NCI-H1092 (cell line): ENCODE results near the gene ZNF407.
"Not testable (repeated sequence)": the region's sequence is repeated elsewhere in the genome, so short reads cannot be mapped to it uniquely, and the experiment has no call there.

ENCODE experiments used
- DNase-seq: peaks from one replicate; lab custom pipeline; 2025; lab: John Stamatoyannopoulos, UW

Gene ZNF407

DNA sequence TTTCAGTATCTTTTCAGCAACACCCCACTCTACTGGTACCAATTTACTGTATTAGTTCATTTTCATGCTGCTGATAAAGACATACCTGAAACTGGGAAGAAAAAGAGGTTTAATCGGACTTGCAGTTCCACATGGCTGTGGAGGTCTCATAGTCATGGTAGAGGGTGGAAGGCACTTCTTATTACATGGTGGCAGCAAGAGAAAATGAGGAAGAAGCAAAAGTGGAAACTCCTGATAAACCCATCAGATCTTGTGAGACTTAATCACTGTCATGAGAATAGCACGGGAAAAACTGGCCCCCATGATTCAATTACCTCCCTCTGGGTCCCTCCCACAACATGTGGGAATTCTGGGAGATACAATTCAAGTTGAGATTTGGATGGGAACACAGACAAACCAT, 374.1 kb downstream of the ZNF407 start:
- DNase-seq, result not testable (repeated sequence)

DNA sequence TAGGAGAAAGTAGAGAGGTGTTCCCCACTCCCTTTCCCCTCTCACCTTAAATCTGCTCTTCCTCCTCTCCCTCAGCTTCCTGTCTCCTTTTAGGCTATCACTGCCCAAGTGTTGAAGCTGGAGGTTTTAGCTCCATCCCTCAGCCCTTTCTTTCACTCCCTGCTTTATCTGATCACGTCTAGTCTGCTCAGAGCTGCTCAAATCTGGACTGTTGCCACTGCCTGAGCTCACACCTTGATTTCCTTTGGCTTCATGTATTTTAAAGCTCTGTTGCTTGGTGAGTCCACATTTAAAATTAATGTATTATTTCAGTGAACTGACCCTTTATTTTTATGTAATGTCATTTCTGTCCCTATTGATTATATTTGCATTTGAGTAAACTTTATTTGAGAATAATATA, 374.7 kb downstream of the ZNF407 start:
- DNase-seq, result no peak

DNA sequence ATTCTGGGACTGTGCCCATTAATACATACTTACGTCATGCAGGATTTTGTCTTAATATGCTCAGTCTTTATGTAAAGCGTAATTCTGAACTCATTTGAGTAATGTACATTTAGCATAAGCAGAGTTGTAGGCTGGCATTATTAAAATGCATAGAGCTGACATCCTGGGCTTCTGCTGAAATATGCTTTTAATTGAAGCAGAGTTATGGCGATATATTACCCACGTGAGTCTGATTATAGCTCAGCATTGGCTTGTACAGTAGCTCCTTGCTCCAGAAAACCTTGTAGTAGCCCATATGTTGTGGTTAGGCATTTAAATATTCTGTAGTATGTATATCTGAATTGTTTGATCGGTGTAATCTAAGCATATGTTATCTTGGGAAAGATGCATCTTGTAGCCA, 377.3 kb downstream of the ZNF407 start:
- no peak for DNase-seq

DNA sequence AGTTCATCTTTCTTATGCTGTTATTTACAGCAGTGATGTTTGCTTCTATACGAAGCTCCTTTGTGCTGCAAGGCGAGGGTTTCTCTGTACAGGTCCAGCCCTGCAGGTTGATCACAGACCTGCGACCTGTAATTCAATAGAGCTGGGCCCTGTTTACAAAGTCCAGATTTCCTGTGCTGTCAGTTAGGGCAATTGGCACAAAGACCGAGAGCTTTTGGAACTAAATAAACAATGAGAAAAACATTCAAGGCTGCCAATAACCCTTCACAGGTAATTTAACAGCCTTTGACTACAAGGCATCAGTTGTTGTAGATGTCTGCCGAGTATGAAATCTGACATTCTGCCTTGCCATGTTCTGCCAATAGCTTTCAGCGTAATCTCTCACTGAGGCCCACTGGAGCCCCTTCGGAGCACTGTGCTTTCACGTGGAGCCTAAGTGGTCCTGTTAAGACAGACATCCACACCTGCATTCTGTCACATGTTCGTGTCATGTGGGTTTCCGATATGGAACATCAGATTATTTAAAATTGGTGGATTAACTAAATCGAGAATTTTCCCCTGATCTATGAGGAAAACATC, 378.8 kb downstream of the ZNF407 start:
- DNase-seq, result peak; percentile 98

DNA sequence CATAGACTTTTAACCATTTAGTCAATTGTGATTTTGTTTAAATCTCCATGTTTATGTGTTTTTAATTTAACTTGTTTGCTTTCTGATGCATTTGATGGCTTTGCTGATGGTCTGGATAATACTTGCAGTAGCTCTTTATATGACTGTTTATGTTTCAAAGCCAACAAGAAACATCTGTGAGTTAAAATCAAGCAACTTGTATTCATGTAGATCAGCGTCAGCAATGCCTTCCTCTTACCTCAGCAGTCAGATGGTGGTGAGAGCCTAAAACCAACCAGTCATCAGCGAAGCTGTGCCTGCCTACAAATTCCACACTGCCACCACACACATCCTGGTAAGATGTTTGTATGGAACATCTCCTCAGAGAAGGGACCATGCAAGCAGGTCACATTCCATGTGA, 379.4 kb downstream of the ZNF407 start:
- no peak for DNase-seq

DNA sequence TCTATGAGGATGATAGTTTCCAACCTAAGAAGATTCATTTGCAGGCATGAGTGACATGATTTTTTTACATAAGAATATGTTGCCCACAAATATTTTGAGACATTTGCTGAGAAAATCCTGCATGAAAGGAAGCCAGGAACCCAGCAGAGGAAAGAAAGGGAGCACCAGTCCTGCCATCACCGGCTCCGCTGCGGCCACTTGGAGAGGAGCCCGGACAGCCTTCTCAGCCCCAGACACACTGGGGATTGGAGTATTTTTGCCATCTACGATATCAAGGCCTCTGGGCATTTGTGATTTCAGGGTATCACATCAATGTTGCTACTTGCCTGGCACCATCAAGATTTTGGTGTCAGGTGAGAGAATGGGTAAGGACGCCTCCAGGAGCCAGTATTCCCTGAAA, 383.0 kb downstream of the ZNF407 start:
- no peak for DNase-seq

DNA sequence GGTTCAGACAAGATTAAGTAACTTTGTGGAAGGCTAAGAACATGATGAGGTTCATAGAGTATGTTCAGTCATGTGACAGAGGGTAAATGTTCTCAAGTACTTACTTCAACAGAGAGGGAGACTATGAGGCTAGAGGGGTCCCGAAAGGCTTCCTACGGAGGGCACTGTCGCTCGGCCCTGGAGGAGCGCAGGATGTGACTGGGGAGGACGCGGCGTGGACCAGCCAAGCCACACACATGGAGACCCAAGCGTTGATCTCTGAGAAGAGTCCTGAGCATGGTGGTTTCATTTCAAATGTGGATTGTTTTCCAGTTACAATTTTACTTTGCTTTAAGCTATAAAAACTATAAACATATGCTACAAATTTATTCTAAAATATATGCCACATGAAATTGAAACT, 383.8 kb downstream of the ZNF407 start:
- no peak for DNase-seq

DNA sequence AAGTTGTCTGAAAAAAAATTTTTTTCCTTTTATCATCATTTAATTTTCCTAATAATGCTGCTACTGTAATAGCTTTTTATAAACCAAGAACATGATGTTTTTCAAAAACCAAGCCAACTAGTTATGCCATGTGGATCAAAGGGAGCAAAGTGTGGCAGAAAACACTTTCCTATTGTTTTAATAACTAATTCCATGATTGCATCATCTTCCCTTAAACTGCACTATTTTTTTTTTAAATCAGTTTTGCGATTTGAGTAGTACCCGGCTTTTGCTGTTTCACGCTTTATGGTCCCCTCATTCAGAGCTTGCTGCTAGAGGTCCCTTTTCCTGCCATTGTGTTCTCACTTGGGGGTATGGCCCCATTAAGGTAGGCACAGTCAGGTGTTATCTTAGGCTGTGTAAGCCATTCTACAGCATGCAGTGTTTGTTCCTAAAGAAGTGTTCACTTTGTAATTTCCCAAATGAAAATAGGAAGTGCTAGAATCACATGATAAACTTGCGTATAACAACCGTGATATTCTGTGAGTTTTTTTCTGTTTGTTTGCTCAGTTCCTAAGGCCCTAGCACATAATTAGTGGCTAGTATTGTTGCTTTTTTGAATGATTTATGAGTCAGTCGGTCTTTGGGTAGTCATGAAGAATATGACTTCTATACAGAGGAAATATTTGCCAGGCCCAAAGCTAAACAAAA, 385.4 kb downstream of the ZNF407 start:
- no peak for DNase-seq

DNA sequence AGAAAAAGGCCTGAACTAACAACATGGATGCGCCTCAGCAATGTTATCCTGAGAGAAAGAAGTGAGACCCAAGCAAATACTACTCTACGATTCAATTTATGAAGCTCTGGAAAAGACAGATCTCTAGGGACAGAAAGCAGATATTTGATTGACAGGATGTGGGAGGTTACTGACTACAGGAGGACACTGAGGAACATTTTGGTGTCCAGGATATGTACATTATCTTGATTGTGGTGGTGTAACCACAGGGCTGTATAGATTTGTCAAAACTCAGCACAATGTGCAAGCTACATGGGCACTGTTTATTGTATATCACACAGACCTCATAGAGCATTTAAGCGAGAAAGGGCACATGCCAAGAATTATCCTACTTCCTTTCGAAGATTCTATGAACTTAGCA, 391.5 kb downstream of the ZNF407 start:
- no peak for DNase-seq

DNA sequence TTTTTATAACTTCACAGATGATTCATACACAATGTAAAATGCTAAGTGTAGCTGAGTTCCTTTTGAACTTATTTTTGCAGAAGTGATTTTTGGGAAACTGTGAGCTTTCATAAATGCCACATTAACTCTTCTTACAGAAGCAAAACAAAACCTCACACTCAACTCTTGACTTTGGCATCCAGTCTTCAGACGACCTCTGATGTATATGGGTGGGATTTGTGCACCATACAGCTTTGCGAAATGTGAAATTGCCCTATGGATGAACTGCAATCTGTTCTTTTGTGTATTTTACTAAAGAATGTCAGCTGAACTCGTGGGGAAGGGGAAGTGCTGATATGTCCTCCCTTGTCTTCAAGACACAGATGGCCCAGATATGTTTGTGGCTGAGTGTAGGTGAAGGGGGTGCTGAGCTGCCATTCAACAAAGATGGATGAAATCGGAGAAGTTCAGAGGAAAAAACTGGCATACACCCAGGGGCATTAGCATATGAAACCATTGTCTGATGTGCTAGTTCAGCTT, 393.0 kb downstream of the ZNF407 start:
- peak; percentile 64 for DNase-seq

DNA sequence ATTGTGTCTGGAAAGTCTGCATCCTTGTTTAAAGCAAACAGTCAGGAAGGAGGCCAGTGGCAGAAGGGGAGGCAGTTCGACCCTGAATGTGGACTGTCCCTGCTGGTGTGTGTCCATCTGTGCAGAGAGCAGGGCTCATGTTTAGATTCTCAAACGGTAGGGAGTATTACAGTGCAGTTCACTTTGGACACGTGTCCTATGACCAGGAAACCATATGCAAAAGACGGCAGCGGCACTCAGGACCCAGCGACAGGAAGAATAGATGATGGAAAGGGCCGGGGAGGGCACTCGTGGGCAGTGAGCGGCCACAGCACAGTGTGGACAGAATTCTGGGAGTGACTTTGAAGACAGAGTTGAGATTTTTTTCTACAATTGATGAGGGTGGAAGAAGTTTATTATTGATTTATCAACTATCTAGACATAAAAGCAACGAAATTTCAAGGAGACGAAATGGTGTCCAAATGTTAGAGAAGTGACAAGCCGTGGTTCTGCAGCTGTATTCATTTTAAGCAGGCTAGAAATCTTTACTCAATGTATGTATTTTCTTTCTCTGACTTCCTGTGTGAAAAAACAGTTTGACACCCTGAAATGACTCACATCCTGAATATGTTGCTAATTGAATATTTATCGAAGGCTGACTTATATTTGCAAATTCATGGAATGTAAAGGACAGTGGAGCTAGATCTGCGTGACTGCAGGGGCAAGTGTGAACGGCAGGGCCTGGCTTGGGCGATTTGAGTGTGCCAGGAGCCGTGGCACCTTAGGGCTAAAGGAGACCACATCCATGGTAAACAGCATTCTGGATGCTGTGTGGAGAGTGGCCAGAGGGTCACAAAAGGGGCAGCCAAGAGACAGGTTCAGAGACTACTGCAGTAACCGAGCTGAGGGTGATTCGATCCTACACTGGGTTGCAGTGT, 397.1 kb downstream of the ZNF407 start:
- peak; percentile 79 for DNase-seq

DNA sequence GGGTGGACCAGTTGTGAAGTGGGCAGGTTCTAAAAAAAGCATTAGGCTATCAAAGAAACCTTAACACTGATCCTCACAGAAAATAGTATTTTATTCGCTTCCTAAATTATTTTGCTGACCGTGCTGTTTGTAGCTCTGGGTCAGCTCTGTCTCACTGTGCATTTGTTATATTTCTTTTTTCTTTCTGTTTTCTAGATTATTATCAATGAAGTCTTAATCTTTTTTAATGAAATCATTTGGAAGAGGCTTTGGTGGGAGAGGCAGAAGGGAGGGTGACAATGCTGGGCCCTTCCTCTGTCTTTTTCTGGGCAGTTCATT, 397.7 kb downstream of the ZNF407 start:
- no peak for DNase-seq

DNA sequence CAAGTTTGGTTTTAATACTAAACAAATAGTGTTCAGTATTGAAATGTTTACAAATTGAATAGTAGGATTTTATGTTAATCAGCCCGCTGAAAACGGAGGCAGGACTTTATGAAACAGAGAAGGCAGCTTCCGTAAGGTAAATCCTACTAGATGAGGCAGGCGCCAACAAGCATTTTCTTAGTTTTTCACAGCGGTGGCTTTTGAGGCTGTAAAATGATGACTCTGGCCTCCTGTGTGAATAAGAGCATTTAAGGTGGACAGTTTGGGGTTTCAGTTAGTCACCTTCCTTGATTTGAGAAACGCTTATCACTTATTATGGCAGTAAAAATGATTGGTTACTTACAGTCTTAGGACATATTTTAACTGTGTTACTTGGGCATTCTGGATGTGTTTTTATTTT, 398.4 kb downstream of the ZNF407 start:
- peak; percentile 40 for DNase-seq

DNA sequence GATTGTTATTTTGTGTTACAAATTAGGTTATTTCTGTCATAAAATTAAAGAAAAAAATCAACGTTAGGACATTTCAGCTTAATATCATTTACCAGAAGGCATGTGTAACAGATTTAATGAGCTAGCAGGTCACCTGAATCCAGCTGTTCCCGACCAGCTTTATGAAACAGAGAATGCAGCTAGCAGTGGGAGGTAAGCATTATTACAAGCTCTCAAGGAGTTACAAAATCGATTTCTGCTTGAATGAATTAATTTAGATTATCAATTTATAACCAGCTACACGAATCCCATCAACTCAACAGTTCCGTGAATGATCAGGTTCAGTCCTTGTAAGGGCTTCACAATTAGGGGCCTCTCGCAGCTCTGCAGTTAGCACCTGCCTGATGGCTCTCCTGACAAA, 399.3 kb downstream of the ZNF407 start:
- DNase-seq, result peak; percentile 81

DNA sequence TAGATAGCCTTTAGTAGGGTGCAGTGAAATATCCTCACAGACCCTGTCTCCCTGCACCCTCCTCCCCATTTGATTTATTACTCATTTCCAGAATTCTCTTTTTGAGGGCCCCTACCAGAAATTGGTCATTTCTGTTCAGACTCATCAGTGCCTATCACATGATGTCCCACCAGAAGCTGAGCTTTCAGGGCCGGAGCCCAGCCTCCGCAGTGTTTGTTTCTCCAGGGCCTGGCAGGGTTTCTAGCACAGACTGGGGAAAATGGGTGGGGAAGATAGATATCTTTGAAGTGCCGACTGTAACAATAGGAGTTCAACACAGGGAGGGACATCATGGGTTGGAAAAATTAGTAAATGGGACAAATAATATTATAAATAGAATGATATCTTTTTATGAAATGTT, 403.2 kb downstream of the ZNF407 start:
- no peak for DNase-seq

DNA sequence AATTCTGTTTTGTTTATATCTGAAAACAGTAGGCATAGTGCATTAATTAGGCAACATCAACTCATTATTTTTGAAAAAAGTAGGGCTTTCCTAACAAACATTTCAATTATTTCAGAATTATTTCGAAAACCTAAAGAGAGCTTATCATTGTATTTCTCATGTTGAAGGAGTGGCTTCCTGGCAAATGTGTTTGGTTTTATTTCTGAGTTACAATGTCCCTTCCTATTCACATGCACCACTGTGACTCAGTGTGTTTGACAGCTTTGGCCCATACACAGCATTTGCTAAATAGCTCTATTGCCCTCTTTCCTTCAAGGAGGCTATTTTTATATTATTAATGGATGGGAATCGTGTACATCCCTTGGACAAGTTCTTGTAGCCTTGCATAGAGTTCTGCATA, 405.4 kb downstream of the ZNF407 start:
- DNase-seq, result no peak

DNA sequence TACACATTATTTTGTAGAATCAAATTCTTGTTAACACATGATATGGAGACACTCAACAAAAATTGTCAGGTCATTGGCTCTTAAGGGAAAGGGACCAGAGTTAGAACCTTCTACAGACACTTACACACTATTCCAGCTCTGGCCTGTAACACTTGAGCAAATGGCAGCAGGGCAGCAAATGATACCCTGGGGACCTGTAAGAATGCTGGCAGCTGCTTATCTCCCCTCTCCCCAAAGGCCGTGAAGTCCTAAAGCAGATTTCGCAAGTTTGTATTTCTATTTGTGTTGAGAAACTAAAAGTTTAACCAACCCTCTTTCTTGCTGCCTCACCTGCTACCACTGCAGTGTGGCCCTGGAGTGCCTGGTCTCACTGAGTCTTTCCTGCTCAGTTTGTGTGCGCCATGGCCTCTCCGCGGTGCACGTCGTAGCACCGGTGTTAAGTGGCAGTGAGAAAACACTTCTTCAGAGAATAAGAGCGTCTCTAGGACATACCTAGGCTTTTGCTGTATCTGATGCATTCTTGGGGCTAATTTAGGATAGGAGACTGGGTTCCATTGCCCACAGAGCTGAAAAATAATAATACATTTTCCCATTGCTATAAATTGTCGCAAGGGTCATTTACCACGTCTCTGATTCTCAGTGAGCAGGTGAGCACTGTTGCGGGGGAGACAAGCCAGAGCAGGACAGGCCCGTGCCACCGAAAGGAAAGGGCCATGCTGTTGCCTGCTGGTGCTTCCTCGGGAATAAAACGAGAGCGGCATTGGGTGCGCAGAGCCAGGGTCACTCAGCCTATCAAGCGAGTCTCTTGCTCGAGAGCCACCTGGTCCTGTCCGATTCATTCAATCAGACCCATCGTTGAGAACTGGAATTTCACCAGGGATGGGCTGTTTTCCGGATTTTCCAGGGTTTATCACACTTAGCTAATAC, 406.4 kb downstream of the ZNF407 start:
- no peak for DNase-seq

DNA sequence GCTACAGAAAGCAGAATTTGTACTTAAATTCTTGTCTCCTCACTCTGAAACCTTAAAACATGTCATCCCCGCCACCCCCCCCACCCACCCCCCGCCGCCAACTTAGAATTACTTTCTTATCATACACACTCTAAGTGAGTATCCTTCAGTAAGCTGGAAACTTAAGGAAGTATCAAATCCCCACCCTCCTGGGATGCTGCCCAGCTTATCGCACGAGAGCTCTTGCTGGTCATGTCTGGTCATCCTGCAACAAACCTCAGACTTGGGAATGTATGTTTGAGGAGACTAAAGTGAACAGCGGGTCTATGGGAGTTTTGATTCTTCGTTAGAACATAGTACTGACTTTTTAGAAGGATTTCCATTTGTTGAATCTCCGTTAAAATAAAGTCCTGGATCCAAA, 408.0 kb downstream of the ZNF407 start:
- no peak for DNase-seq

DNA sequence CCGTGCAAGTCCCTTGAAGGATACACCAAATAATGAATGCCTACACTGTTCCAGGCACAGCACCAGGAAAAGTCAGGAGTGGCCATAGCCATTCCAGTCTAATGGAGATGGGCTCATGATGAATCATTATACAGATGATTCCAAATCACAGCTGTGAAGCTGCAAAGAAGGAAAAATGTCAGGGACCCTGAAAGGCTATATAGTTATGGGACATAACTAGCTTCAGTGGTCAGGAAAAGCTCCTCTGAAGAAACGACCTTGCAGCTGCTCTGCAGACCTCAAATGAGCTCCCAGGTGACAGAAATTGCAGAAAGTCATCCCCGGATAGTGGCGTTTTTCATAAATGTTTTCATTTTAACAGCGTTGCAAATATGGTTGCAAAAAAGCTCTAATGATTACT, 410.5 kb downstream of the ZNF407 start:
- DNase-seq, result no peak

DNA sequence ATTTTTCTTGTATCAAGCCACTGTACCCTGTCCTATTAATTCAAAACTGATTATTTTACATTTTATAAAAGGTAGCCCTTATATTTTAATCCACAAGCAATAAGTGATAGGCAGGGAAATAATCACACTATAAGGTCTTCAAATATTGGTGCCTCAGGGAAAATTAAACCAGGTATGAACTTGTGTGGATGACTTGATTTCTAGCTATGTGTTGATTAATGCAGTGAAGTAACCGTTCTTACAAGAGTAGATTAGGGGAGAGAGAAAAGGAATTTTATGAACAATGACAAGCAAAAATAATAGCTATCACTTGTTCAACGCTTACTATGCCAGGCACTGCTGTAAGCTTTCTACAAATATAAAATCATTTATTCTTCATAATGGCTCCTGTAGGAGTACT, 411.6 kb downstream of the ZNF407 start:
- no peak for DNase-seq

DNA sequence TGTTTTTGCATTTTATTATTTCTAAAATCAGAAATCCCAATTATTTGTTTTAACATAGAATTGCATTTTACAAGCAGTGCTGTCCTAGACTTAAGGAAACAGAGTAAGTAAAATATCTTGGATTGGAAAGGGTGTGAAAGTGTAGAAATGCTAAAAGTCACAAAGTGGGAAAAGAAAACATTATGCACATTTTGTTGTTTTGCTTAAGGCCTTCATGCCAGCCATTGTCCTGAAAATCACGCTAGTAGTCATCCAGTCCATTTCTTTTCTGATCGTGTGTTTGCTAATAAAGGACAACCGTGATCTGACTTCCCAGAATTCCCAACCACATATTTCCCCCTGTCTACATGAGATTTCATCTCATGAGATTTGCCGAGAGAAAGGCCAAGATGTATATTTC, 412.2 kb downstream of the ZNF407 start:
- DNase-seq, result no peak

DNA sequence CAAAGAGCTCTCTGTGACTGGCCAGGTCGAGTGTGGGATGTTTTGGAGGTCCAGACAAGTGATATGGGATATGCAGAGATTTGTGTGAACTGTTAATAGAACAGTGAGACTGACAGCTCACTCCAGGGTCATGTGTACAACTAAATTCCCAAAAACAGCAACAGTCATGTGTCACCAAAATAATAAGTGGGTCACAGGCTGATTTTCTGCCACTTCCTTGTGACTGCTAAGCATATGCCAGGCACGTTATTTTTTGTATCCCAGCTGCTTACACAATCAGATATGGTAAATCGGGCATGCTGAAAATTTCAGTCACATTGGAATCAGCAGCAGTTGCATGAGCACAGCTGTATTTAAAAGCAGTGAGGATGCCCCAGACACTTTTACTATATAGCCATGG, 412.6 kb downstream of the ZNF407 start:
- DNase-seq, result no peak
